8988T (cell line): ENCODE data around the gene DMAC2L.
"Not testable (repeated sequence)": the region's sequence is repeated elsewhere in the genome, so short reads cannot be mapped to it uniquely, and the experiment has no call there.

Experiments
- DNase-seq: peaks from one replicate; pipeline ENCODE4 v3.0.0; 2011

Gene DMAC2L

DNA sequence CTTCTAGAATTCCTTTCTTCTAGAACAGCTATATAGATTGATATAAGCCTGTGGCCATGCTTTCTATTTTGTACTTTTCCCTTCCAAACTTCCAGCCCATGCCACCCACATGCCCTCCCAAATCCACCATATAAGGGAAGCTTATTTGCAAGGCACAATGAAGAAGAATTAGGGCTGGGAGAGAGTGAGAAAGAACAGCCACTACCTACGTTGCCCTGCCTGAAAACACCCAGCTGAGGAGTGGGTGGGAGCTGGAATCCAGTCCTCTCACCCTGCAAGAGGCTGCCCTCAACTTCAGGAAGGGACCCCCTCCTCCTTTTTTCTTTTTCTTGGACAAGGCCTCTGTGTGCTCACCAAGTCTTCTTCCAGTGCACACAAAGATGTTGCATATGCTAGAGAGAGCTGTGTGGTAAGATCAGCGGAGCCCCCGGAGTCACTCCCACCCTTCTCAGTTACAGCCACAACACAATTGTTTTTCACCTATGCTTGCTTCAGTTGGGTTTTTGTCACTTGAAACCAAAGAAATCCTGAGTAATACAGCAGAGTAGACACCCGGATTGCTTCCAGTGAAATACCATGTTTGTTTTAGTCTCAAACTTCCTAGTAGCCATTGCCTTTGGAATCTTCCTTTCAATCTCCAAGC, 45.8 kb downstream of the DMAC2L start:
- no peak for DNase-seq

DNA sequence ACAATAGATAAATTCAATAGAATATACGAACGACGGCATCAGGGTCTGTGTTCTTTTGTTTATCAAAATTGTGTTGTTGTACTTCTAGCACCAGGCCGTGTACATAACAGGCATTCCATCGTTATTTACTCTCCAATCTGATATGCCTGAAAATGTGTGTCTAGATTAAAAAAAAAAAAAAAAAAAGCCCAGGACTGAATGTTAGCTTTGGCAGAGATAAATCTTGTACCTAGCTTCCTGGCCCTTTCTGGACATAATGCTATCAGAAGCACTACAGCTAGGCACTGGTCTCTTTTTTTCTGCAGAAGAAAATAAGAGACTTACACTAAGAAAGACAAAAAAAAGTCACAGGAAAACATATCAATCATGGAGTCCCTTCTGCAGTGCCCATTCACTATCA, 47.5 kb downstream of the DMAC2L start:
- no peak for DNase-seq

DNA sequence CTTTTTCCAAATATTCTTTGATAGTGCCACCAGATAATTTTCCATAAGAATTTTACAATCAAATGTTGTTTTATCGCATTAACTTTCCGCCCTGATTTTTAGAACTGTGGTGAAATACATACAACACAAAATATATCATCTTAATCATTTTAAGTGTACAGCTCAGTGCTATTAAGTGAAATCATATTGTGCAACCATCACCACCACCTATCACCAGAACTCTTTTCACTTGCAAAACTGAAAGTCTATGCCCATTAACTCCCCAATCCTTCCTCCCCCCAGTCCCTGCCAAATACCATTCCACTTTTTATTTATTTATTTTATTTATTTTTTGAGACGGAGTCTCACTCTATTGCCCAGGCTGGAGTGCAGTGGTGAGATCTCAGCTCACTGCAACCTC, 48.0 kb downstream of the DMAC2L start:
- DNase-seq, result no peak

DNA sequence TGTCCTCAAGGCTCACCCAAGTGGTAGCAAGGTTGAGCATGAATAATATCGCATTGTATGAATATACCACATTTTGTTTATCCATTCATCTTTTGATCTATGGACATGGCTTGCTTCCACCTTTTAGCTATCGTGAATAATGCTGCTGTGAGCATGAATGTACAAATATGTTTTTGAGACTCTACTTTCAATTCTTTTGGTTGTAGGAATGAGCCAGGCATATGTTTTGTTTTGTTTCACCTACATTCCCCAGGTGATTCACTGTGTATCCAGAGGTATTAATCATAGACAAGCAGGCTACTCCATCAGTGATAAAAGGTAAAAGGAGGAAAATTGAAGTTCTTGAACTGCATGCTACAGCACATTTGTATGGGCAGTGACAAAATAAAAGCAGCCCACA, 48.7 kb downstream of the DMAC2L start:
- DNase-seq, result no peak

DNA sequence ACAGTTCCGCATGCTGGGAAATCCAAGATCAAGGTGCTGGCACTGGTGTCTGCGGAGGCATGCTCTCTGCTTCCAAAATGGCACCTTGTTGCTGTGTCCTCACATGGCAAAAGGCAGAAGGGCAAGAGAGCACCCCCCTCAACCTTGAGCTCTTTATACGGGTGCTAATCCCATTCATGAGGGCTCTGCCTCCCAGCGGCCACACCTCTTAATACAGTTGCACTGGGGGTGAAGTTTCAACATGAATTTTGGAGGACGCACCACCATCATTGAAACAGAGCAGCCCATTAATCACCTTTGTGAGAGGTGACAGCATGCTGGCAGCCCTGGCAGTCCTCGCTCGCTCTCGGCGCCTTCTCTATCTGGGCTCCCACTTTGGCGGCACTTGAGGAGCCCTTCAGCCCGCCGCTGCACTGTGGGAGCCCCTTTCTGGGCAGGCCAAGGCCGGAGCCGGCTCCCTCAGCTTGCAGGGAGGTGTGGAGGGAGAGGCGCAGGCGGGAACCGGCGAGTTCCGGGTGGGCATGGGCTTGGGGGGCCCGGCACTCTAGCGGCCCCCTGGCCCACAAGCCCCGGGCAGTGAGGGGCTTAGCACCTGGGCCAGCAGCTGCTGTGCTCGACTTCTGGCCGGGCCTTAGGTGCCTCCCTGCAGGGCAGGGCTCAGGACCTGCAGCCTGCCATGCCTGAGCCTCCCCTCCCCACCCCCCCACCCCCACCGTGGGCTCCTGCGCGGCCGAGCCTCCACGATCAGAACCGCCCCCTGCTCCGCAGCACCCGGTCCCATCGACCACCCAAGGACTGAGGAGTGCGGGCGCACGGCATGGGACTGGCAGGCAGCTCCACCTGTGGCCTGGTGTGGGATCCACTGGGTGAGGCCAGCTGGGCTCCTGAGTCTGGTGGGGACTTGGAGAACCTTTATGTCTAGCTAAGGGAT, 49.6 kb downstream of the DMAC2L start:
- DNase-seq, result not testable (repeated sequence)

DNA sequence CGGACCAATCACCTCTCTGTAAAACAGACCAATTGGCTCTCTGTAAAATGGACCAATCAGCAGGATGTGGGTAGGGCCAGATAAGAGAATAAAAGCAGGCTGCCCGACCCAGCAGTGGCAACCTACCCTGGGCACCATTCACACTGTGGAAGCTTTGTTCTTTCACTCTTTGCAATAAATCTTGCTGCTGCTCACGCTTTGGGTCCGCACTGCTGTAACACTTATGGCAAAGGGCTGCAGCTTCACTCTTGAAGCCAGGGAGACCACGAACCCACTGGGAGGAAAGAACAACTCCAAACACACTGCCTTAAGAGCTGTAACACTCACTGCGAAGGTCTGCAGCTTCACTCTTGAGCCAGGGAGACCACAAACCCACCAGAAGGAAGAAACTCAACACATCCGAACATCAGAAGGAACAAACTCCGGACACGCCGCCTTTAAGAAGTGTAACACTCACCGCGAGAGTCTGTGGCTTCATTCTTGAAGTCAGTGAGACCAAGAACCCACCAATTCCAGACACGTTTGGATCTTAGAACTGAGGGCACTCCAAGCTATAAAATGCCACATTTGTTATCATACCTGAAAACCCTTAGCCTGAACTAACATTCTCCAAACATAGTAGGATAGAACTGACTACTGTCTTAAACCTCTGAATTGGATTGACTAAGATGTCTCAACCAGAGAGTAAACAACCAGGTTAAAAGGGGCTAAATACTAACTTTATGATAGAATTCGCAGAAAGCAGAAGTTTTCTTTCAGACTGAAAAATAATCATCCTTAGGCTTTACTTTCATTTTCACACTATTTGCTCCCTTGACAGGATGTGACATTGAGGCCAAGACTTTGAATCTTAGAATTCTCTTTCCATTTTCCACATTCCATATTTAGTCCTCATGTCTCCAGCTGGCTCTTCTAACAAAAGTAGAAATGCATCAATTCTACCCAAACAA, 50.9 kb downstream of the DMAC2L start:
- DNase-seq, result no peak

DNA sequence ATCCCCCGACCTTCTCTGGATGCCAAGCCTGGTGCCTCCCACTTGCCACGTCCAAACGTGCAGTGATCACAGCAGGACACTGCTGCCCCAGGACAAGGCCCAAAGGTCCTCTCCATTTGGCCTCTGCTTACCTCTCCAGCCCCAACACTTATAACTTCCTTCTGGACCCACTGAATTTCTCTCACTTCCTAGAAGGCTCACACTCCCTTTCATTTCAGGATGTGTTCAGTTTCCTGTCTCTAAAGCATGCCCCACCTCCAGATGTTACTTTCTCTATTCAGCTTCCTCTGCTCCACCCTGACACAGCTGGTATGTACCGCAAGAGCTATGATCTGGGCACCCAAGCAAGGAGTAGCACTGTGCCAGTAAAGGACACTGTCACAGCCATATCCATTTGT, 51.6 kb downstream of the DMAC2L start:
- no peak for DNase-seq

DNA sequence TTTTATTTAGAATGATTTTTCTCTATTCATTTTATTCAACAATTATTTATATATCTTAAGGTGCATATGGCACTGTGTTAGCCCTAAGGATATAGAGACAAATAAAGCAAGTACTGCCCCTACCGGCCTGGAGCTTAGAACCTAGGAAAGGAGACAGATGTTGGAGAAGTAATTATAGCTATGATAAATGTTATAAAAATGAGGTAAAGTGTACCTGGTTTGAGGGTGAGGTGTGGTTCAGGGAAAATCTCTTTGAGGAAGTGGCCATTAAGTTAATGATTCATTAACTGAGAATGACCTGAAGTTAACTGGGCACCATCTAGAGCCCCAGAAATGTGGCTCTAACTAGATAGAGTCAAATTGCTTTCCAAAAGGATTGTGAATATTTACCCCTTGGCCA, 52.7 kb downstream of the DMAC2L start:
- DNase-seq, result no peak

DNA sequence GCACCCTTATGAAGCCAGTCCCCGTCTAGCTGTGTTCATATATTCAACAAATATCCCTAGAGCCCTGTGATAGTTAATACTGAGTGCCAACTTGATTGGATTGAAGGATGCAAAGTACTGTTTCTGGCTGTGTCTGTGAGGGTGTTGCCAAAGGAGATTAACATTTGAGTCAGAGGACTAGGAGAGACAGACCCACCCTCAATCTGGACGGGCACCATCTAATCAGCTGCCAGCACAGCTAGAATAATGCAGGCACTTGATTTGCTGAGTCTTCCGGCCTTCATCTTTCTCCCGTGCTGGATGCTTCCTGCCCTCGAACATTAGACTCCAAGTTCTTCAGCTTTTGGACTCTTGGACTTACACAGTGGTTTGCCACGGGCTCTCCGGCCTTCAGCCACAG, 53.4 kb downstream of the DMAC2L start:
- DNase-seq, result not testable (repeated sequence)

DNA sequence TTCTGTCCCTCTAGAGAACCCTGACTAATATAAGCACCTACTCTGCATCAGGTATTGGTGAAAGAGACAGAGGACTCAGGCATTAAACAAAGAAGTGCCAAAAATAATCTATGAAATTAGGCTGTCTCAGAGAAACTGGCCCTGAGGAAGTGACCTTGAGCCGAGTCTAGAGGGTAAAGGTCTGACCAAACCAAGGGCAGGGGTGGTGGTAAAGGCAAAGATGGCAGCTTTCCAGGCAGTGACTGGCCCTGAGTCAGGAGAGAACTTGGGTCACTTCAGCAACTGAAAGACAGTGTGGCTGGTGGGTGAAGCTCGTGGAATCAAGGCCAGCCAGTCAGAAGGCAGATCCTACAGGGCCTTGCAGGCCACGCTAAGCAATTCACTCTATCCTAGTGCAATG, 54.0 kb downstream of the DMAC2L start:
- DNase-seq, result no peak

DNA sequence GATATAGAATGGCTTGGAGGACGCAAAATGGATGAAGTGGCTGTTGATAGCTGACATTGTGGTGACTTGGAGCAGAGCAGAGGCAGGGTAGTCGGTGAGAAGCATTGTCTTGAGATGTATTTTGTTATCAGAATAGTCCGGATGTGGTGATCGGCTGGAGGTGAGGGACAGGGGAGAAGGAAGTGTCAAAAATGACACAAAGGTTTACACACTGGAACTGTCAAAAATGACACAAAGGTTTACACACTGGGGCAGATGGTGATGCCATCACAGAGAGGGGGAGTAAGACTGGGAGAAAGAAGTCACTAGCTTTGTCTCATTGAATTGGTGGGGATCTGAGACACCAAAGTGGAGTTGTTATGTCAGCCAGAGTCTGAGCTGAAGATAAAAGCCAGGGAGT, 54.5 kb downstream of the DMAC2L start:
- no peak for DNase-seq

DNA sequence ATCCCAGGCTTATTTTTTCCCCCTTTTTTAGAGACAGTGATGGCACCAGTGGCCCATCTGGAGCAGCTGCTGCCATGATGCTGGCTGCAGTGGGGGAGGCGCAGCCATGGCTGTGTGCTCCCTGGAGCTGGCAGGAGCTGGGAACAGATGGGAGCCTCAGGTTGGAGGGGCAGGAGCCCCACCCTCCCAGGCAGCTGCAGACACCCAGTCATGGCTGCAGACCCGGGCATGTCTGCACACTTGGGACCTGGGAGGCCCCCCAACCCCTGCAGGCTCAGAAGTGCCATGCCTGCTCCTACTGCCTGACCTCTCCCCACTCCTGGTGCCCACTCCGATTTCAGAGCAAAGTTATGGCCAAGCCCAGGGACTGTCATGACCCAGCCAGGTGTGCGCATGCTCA, 59.4 kb downstream of the DMAC2L start:
- no peak for DNase-seq

DNA sequence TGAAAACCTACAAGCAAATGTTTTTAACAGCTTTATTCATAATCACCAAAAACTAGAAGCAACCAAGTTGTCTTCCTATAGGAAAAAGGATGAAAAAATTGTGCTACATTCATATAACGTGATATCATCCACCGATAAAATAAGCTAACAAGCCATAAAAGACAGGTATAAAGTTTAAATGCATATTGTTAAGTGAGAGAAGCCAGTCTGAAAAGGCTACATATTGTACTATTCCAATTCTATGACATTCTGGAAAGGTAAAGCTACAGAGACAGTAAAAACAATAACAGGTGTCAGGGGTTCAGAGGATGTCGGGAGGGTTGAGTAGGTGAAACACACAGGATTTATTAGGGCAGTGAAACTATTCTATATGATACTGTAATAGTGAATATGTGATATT, 61.8 kb downstream of the DMAC2L start:
- no peak for DNase-seq

DNA sequence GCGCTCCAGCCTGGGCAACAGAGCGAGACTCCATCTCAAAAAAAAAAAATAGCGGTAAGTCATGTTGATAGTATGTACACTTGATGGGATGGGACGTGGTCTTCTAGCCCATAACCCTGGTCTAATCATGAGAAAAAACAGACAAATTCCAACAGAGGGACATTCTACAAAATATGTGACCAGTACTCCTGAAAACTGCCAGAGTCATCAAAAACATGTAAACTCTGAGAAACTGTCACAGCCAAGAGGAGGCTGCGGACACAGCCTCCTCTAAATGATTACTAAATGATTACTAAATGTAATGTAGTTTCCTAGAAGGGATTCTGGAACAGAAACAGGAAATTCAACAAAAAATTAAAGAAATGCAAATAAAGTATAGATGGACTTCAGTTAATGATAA, 63.6 kb downstream of the DMAC2L start:
- no peak for DNase-seq
